Ishikawa (cell line): Measurements from ENCODE around the gene GABPA.

Experiments used
- CEBPB ChIP-seq: IDR thresholded peaks from 2 replicates; pipeline ENCODE4 v1.6.1; 2012
- CREB1 ChIP-seq: IDR thresholded peaks from 2 replicates; pipeline ENCODE4 v1.6.1; 2012; ENCODE audit warnings: low read depth
- EGR1 ChIP-seq: IDR thresholded peaks from 2 replicates; pipeline ENCODE4 v1.6.1; 2012
- RAD21 ChIP-seq: IDR thresholded peaks from 2 replicates; pipeline ENCODE4 v1.6.1; 2012; ENCODE audit warnings: low read depth
- TAF1 ChIP-seq: IDR thresholded peaks from 2 replicates; pipeline ENCODE4 v1.6.1; 2012; ENCODE audit warnings: low read depth, mild to moderate bottlenecking
- TEAD4 ChIP-seq: IDR thresholded peaks from 2 replicates; pipeline ENCODE4 v1.6.1; 2012
- TF ChIP-seq, protein P1 (sequence below): IDR thresholded peaks from 2 replicates; pipeline ENCODE4 v1.6.1; 2012; ENCODE audit warnings: low read depth, mild to moderate bottlenecking

DNA sequence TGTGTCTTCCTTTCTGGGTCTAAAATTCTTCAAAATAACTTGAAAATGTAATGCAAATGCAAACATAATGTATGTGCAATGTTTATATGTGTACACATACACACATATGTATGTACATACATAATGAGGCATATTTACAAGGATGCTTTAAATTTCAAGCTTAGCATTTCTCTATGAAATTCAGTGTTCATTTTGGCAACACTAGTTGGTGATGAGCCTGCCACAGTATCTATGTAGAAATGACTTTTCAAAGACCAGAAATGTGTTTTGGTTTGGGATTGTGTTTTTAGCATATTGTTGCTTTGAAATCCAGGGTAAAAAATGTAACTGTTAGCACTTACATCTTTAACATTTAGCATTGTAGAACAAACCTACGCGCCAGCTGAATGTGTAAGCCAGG, 10.1 kb downstream of the GABPA start:
- TF ChIP-seq TAF1, result no peak
- no peak for TF ChIP-seq CREB1
- TF ChIP-seq, protein P1, sequence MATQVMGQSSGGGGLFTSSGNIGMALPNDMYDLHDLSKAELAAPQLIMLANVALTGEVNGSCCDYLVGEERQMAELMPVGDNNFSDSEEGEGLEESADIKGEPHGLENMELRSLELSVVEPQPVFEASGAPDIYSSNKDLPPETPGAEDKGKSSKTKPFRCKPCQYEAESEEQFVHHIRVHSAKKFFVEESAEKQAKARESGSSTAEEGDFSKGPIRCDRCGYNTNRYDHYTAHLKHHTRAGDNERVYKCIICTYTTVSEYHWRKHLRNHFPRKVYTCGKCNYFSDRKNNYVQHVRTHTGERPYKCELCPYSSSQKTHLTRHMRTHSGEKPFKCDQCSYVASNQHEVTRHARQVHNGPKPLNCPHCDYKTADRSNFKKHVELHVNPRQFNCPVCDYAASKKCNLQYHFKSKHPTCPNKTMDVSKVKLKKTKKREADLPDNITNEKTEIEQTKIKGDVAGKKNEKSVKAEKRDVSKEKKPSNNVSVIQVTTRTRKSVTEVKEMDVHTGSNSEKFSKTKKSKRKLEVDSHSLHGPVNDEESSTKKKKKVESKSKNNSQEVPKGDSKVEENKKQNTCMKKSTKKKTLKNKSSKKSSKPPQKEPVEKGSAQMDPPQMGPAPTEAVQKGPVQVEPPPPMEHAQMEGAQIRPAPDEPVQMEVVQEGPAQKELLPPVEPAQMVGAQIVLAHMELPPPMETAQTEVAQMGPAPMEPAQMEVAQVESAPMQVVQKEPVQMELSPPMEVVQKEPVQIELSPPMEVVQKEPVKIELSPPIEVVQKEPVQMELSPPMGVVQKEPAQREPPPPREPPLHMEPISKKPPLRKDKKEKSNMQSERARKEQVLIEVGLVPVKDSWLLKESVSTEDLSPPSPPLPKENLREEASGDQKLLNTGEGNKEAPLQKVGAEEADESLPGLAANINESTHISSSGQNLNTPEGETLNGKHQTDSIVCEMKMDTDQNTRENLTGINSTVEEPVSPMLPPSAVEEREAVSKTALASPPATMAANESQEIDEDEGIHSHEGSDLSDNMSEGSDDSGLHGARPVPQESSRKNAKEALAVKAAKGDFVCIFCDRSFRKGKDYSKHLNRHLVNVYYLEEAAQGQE, result no peak
- no peak for TF ChIP-seq CEBPB
- no peak for TF ChIP-seq EGR1
- no peak for TF ChIP-seq RAD21
- no peak for TF ChIP-seq TEAD4
